HepG2 (cell line): ENCODE data around the gene KLHL36. TPM values are rescaled to one million over a fixed set of nuclear protein-coding genes. Genes with fewer than 3 reads are reported as not detected.

Source experiments
- ATAC-seq: fragments of 200-7000 bp; cut with Tn5 transposase; 3 replicates; pipeline ENCODE4 v1.9.1; 2020; ENCODE audit warnings: mild to moderate bottlenecking, moderate library complexity
- BruUV-seq: library from RNA; stranded (reverse); fragments of 400-500 nt; replicated peaks from 2 replicates; lab custom pipeline; 2021; lab: Mats Ljungman, UMichigan
- CTCF ChIA-PET: fragments of 300-600 bp; formaldehyde crosslinking; extraction: SDS; loops from one replicate; lab custom pipeline; 2021; ENCODE audit warnings: low total read pairs, inconsistent platforms, low intra/inter-chr PET ratio; lab: Yijun Ruan, JAX
- POLR2A ChIA-PET: fragments of 350-600 bp; sonication (Branson Sonifier 250); formaldehyde crosslinking; loops from one replicate; lab custom pipeline; 2020; ENCODE audit warnings: antibody characterized with exemption, inconsistent platforms; lab: Yijun Ruan, JAX
- DNase-seq: peaks from one replicate; pipeline ENCODE4 v3.0.0-alpha.2; 2015; ENCODE audit warnings: low spot score
- FAIRE-seq: peaks from 3 replicates; lab custom pipeline; 2011; peaks lifted over from hg19 to GRCh38; lab: Jason Lieb, UNC
- H2AFZ ChIP-seq: one replicate; pipeline ENCODE4 v1.6.1; 2011; ENCODE audit warnings: low read length, inconsistent platforms
- H3K27ac ChIP-seq: fragments of 300-600 bp; 3 replicates; pipeline ENCODE4 v1.8.0; 2011; ENCODE audit warnings: mixed run types, mild to moderate bottlenecking, mixed read lengths, low read length, inconsistent platforms; ENCODE audit not compliant: insufficient read depth; ENCODE audit errors: extremely low read length
- H3K27me3 ChIP-seq, 2 experiments: fragments of 200-600 bp in 1 of 2; 2 replicates in 1 of 2; 3 replicates in 1 of 2; pipeline versions ENCODE4 v1.6.0 to v1.8.0; 2011; ENCODE audit warnings: low read length in 2 of 2, mild to moderate bottlenecking in 2 of 2, moderate library complexity in 2 of 2, inconsistent platforms in 1 of 2; ENCODE audit not compliant: insufficient read depth in 2 of 2, control insufficient read depth in 1 of 2
- H3K36me3 ChIP-seq, 2 experiments: fragments of 200-600 bp in 1 of 2; replicated peaks in 1 of 2; 2 replicates in 1 of 2; 3 replicates in 1 of 2; pipeline versions ENCODE4 v1.5.1 to v1.8.0; 2011; ENCODE audit warnings: low read length in 2 of 2, inconsistent platforms in 1 of 2; ENCODE audit not compliant: insufficient read depth in 2 of 2, control insufficient read depth in 1 of 2
- H3K4me1 ChIP-seq: 2 replicates; pipeline ENCODE4 v1.5.1; 2012; ENCODE audit warnings: low read length, inconsistent platforms; ENCODE audit not compliant: insufficient read depth
- H3K4me2 ChIP-seq: 2 replicates; pipeline ENCODE4 v1.6.0; 2011; ENCODE audit warnings: low read depth, low read length, inconsistent platforms
- H3K4me3 ChIP-seq, 3 experiments: fragments of 200-600 bp in 1 of 3; sonication (generic), shearing (Covaris generic) in 1 of 3; replicated peaks in 1 of 3; 2 replicates each; pipeline ENCODE4 v1.5.1; 2011 to 2016; ENCODE audit warnings: low read length in 3 of 3, inconsistent platforms in 2 of 3, low read depth in 2 of 3, mild to moderate bottlenecking in 2 of 3, control low read depth in 1 of 3, mixed read lengths in 1 of 3; ENCODE audit not compliant: insufficient read depth in 1 of 3
- H3K79me2 ChIP-seq: one replicate; pipeline ENCODE4 v1.6.1; 2011; ENCODE audit warnings: low read length, inconsistent platforms; ENCODE audit not compliant: insufficient read depth
- H3K9ac ChIP-seq: 2 replicates; pipeline ENCODE4 v1.6.0; 2011; ENCODE audit warnings: mild to moderate bottlenecking, low read depth, low read length, inconsistent platforms; ENCODE audit not compliant: insufficient read depth
- H3K9me3 ChIP-seq: 2 replicates; pipeline ENCODE4 v1.5.1; 2012; ENCODE audit warnings: mild to moderate bottlenecking, low read length
- H4K20me1 ChIP-seq: 2 replicates; pipeline ENCODE4 v1.6.0; 2011; ENCODE audit warnings: inconsistent platforms, mild to moderate bottlenecking, low read length, moderate library complexity; ENCODE audit not compliant: insufficient read depth
- JUND ChIP-seq: sonication (generic); formaldehyde crosslinking; IDR thresholded peaks from 2 replicates; pipeline ENCODE4 v1.8.0; 2022; ENCODE audit warnings: mild to moderate bottlenecking, missing genetic modification reagents
- NCOA1 ChIP-seq: sonication (generic); formaldehyde crosslinking; IDR thresholded peaks from 2 replicates; pipeline ENCODE4 v1.9.0; 2021; ENCODE audit warnings: missing genetic modification reagents
- PRPF4 ChIP-seq: fragments of 200-400 bp; formaldehyde crosslinking; IDR thresholded peaks from 2 replicates; pipeline ENCODE4 v1.6.1; 2016; ENCODE audit warnings: low read length, low read depth; ENCODE audit not compliant: poor library complexity, severe bottlenecking
- ZBTB10 ChIP-seq: sonication (generic); formaldehyde crosslinking; IDR thresholded peaks from 2 replicates; pipeline ENCODE4 v1.4.0; 2020; ENCODE audit warnings: missing genetic modification reagents, borderline replicate concordance
- ZNF407 ChIP-seq: sonication (generic); formaldehyde crosslinking; IDR thresholded peaks from one replicate; pipeline ENCODE4 v1.5.1; 2020; ENCODE audit warnings: mild to moderate bottlenecking, missing genetic modification reagents; ENCODE audit errors: not compliant biosample characterization
- WGBS: methylation state at CpG from one replicate; pipeline ENCODE4 v1.1.6; 2017; ENCODE audit warnings: low lambda C conversion rate; 5-methylcytosine and 5-hydroxymethylcytosine counted together
- in situ Hi-C: cut with HindIII; loops from 2 replicates; pipeline ENCODE4 v1.10.0; 2017; ENCODE audit warnings: low pct_unique_long_range_greater_than_20kb; ENCODE audit not compliant: extremely low pct_ligation_motif_present
- intact Hi-C: fragments of 100-400 bp; cut with micrococcal nuclease; formaldehyde crosslinking; loops from one replicate; pipeline ENCODE4 v1.10.0; 2022; ENCODE audit not compliant: unreplicated experiment
- polyA plus RNA-seq, 8 experiments: library from polyadenylated mRNA; depleted of rRNA in 3 of 8; stranded (reverse) in 7 of 8; unstranded in 1 of 8; fragments of >200 nt; fragmentation: Illumina TruSeq in 4 of 8; extraction: Trizol in 4 of 8; gene quantifications; 2 replicates each; pipeline versions ENCODE4 v1.2.1 to v1.2.3, GENCODE V29; 2011 to 2016; ENCODE audit warnings: low read depth in 4 of 8, missing spikeins in 1 of 8, mixed read lengths in 1 of 8; ENCODE audit not compliant: insufficient read depth in 1 of 8
- total RNA-seq, 5 experiments: library from RNA; depleted of rRNA; stranded (reverse); fragments of >200 nt; fragmentation: Illumina TruSeq; extraction: Trizol; gene quantifications; 2 replicates each; pipeline ENCODE4 v1.2.3, GENCODE V29; 2016; ENCODE audit warnings: low read depth in 1 of 5
- TF ChIP-seq, protein P1 (sequence below): sonication (generic); formaldehyde crosslinking; conservative IDR thresholded peaks from 2 replicates; pipeline ENCODE4 v1.4.0; 2020; ENCODE audit warnings: mild to moderate bottlenecking, missing genetic modification reagents, moderate library complexity

Gene KLHL36
- total and polyA plus RNA-seq, 2 of the 13 experiments (the other 11 are each of a cell fraction or from before 2014, with no cell fraction given): 24.3 to 26.0 TPM

GRCh38 chr16:84610376-84610775 lies 37.9 kb upstream of the KLHL36 start:
- Histone ChIP-seq H3K79me2 (no peaks in the 10 kb centered on the region), H3K27me3 (no peaks in the 10 kb centered on the region), H2AFZ (no peak overlapping the region), H4K20me1 (no peaks in the 10 kb centered on the region; the same call in 1 of the 2 replicates), H3K9me3 (0 out of 2 replicates have a peak, but pooled peaks cover 4% of the 10 kb centered on the region), H3K4me1 (no peaks in the 10 kb centered on the region), H3K27ac (no peak overlapping the region), H3K4me3 (no peak overlapping the region), H3K4me2 (no peak overlapping the region), H3K9ac (no peak overlapping the region), H3K36me3 (peaks cover 0 to 1% of the 10 kb centered on the region in 2 experiments; a peak in 2 of 5 replicates)
- intact Hi-C loops (no loop called here), in situ Hi-C loops (no loop called here)
- ChIA-PET CTCF (no interaction called here), POLR2A (no interaction called here)
- 90% methylated on average over 1 of the region's 1 CpG for WGBS
- ATAC-seq (no peak), DNase-seq (no peak), FAIRE-seq (no peak)
- no TSS peak for BruUV-seq
- TF ChIP-seq PRPF4: no peak
- no peak for TF ChIP-seq ZNF407 (CRISPR knock-in tag)
- TF ChIP-seq, protein P1, sequence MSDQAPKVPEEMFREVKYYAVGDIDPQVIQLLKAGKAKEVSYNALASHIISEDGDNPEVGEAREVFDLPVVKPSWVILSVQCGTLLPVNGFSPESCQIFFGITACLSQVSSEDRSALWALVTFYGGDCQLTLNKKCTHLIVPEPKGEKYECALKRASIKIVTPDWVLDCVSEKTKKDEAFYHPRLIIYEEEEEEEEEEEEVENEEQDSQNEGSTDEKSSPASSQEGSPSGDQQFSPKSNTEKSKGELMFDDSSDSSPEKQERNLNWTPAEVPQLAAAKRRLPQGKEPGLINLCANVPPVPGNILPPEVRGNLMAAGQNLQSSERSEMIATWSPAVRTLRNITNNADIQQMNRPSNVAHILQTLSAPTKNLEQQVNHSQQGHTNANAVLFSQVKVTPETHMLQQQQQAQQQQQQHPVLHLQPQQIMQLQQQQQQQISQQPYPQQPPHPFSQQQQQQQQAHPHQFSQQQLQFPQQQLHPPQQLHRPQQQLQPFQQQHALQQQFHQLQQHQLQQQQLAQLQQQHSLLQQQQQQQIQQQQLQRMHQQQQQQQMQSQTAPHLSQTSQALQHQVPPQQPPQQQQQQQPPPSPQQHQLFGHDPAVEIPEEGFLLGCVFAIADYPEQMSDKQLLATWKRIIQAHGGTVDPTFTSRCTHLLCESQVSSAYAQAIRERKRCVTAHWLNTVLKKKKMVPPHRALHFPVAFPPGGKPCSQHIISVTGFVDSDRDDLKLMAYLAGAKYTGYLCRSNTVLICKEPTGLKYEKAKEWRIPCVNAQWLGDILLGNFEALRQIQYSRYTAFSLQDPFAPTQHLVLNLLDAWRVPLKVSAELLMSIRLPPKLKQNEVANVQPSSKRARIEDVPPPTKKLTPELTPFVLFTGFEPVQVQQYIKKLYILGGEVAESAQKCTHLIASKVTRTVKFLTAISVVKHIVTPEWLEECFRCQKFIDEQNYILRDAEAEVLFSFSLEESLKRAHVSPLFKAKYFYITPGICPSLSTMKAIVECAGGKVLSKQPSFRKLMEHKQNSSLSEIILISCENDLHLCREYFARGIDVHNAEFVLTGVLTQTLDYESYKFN (CRISPR knock-in tag): no peak
- TF ChIP-seq ZBTB10 (CRISPR knock-in tag): no peak
- TF ChIP-seq JUND (CRISPR knock-in tag): no peak
- TF ChIP-seq NCOA1 (CRISPR knock-in tag): no peak
